Breast epithelium (tissue), 3 donors: ENCODE measurements around the gene GPX5.
"Not testable (repeated sequence)": the region's sequence is repeated elsewhere in the genome, so short reads cannot be mapped to it uniquely, and the experiment has no call there.

Experiments used
- POLR2A ChIP-seq: fragments of 450-650 bp; IDR thresholded peaks from one replicate; pipeline ENCODE4 v1.6.1; 2016; ENCODE audit warnings: antibody characterized with exemption, mild to moderate bottlenecking, moderate library complexity
- POLR2AphosphoS5 ChIP-seq, 3 donors: sonication (generic); formaldehyde crosslinking; IDR thresholded peaks; one replicate each; pipeline ENCODE4 v1.6.1; 2017; ENCODE audit warnings: antibody characterized with exemption in 3 of 3
- TF ChIP-seq, protein P1 (sequence below), 3 donors: fragments of 450-650 bp; IDR thresholded peaks; one replicate each; pipeline ENCODE4 v1.5.1; 2016 to 2017; ENCODE audit warnings: antibody characterized with exemption in 3 of 3, mild to moderate bottlenecking in 3 of 3, moderate library complexity in 3 of 3

DNA sequence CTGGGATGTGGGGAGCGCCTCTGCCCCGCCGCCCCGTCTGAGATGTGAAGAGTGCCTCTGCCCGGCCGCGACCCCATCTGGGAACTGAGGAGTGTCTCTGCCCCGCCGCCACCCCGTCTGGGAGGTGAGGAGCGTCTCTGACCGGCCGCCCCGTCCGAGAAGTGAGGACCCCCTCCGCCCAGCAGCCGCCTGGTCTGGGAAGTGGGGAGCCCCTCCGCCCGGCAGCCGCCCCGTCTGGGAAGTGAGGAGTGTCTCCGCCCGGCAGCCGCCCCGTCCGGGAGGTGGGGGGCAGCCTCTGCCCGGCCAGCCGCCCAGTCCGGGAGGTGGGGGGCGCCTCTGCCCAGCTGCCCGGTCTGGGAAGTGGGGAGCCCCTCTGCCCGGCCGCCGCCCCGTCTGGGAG, 23.5 kb upstream of the GPX5 start:
- TF ChIP-seq POLR2A; POLR2AphosphoS5 (IDR thresholded peaks at IDR 0.05): not testable (repeated sequence)
- TF ChIP-seq, protein P1, sequence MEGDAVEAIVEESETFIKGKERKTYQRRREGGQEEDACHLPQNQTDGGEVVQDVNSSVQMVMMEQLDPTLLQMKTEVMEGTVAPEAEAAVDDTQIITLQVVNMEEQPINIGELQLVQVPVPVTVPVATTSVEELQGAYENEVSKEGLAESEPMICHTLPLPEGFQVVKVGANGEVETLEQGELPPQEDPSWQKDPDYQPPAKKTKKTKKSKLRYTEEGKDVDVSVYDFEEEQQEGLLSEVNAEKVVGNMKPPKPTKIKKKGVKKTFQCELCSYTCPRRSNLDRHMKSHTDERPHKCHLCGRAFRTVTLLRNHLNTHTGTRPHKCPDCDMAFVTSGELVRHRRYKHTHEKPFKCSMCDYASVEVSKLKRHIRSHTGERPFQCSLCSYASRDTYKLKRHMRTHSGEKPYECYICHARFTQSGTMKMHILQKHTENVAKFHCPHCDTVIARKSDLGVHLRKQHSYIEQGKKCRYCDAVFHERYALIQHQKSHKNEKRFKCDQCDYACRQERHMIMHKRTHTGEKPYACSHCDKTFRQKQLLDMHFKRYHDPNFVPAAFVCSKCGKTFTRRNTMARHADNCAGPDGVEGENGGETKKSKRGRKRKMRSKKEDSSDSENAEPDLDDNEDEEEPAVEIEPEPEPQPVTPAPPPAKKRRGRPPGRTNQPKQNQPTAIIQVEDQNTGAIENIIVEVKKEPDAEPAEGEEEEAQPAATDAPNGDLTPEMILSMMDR (IDR thresholded peaks at IDR 0.05) = not testable (repeated sequence)
